Heart left ventricle (tissue), 16 donors: ENCODE results near the gene HIKESHI. TPM values are rescaled to one million over a fixed set of nuclear protein-coding genes. Genes with fewer than 3 reads are reported as not detected.

Experiments
- ATAC-seq, 4 donors: fragments of 200-7000 bp; cut with Tn5 transposase; one replicate each; pipeline ENCODE4 v1.9.1; 2020 to 2022; ENCODE audit warnings: moderate library complexity in 4 of 4, mild to moderate bottlenecking in 3 of 4, moderate number of reproducible peaks in 1 of 4
- DNase-seq, 5 donors: peaks; one replicate each; pipeline ENCODE4 v3.0.0-alpha.2; 2020
- H3K27ac ChIP-seq, 12 donors: fragments of 200-600 bp; sonication (generic) in 4 of 12; one replicate each; pipeline versions ENCODE4 v1.5.0 to v1.8.0; 2016 to 2022; ENCODE audit warnings: mild to moderate bottlenecking in 2 of 12
- H3K27me3 ChIP-seq, 9 donors: fragments of 200-600 bp; sonication (generic) in 2 of 9; one replicate each; pipeline versions ENCODE4 v1.5.1 to v1.8.0; 2016 to 2022; ENCODE audit warnings: mild to moderate bottlenecking in 3 of 9
- H3K36me3 ChIP-seq, 9 donors: fragments of 200-600 bp; sonication (generic) in 2 of 9; one replicate each; pipeline versions ENCODE4 v1.5.0 to v1.8.0; 2018 to 2022; ENCODE audit warnings: mild to moderate bottlenecking in 2 of 9
- H3K4me1 ChIP-seq, 12 donors: fragments of 200-600 bp; sonication (generic) in 4 of 12; one replicate each; pipeline versions ENCODE4 v1.5.0 to v1.8.0; 2016 to 2022; ENCODE audit warnings: mild to moderate bottlenecking in 3 of 12
- H3K4me3 ChIP-seq, 12 donors: fragments of 200-600 bp; sonication (generic) in 4 of 12; one replicate each; pipeline versions ENCODE4 v1.5.0 to v1.8.0; 2017 to 2022; ENCODE audit warnings: mild to moderate bottlenecking in 9 of 12, moderate library complexity in 4 of 12
- H3K9me3 ChIP-seq, 12 donors: fragments of 200-600 bp; sonication (generic) in 4 of 12; one replicate each; pipeline versions ENCODE4 v1.5.0 to v1.8.0; 2016 to 2022; ENCODE audit warnings: mild to moderate bottlenecking in 1 of 12
- CTCF ChIP-seq, 12 donors: fragments of 200-600 bp; sonication (generic) in 4 of 12; IDR thresholded peaks; one replicate each; pipeline versions ENCODE4 v1.5.0 to v1.8.0; 2018 to 2022; ENCODE audit warnings: antibody characterized with exemption in 12 of 12, mild to moderate bottlenecking in 5 of 12
- POLR2A ChIP-seq, 2 donors: fragments of 450-650 bp; IDR thresholded peaks; one replicate each; pipeline ENCODE4 v1.6.1; 2017; ENCODE audit warnings: antibody characterized with exemption in 2 of 2, mild to moderate bottlenecking in 2 of 2, moderate library complexity in 2 of 2
- WGBS, 4 donors: extraction: QIAGEN DNeasy Blood & Tissue Kit in 2 of 4; methylation state at CpG; one replicate each; pipeline versions ENCODE4 v1.1.5 to v1.1.7; 2013 to 2018; 5-methylcytosine and 5-hydroxymethylcytosine counted together
- intact Hi-C, 10 donors: fragments of 100-400 bp; cut with DNase I; formaldehyde crosslinking; loops; one replicate each; pipeline versions ENCODE4 v1.11.1 to v1.14.2; 2022
- polyA plus RNA-seq, 2 donors: library from polyadenylated mRNA; stranded (reverse); fragments of 200-250 nt; gene quantifications; one replicate each; pipeline ENCODE4 v1.2.3, GENCODE V29; 2013
- total RNA-seq, 9 donors: library from RNA; depleted of rRNA in 2 of 9; stranded (reverse); fragments of >200 nt in 2 of 9; fragmentation: NEBNext Ultra II Directional in 3 of 9; extraction: Animal tissue kit (Norgen Biotek cat#: 25700) in 3 of 9; gene quantifications; one replicate each; pipeline versions ENCODE4 v1.1.0 to v1.2.4, GENCODE V29; 2016 to 2023
- donor health status: ischemic (EF 13 %, LVEDD 7.1; RV severe dilation, severe dysfunction).
- donor health status: healthy with polysubstance abuse.
- donor health status: DM: no; HTN: yes; CAD: no.
- donor health status: DM: no; HTN: no; CAD: no.
- donor health status: ischemic (EF 25% LVEDD 6.9; RV normal size, moderate dysfunction).
- donor health status: ischemic (EF 25% LVEDD 5.7; RV mildly dilated, moderate dysfunction).
- donor health status: healthy.
- donor health status: DM: yes; HTN: yes; CAD: no.
- donor health status: ischemic (EF 35%, LVEDD 5.7; RV mildly dilated, moderate dysfunction).
- donor health status: nonischemic (EF 11% LVEDD 7.7; RV severe dilation, severe dysfunction).
- donor health status: DM: yes; HTN: yes; CAD: no.
- donor health status: PGD.
- donor health status: ischemic (EF 29% LVEDD 5.4; RV normal size, mild dysfunction).
- donor health status: nonischemic (EF 23%, LVEDD 6.1; RV moderate dilation, normal function).

Gene HIKESHI
- total and polyA plus RNA-seq, 11 donors: 30.9 to 79.1 (median 47.6) TPM

- no peak for ATAC-seq
- Histone ChIP-seq H3K4me1 (no peaks in the 10 kb centered on the region), H3K4me3 (no peak overlapping the region), H3K27ac (no peak overlapping the region), H3K27me3 (no peaks in the 10 kb centered on the region), H3K9me3 (no peaks in the 10 kb centered on the region), H3K36me3 (peaks cover 0 to 69% (median 42%) of the 10 kb centered on the region in 9 donors)
- no peak for DNase-seq
- intact Hi-C loops: no loop called here
- 91 to 97% (median 95%) methylated on average over 2 of the region's 2 CpGs for WGBS, 4 donors
- TF ChIP-seq POLR2A (IDR thresholded peaks at IDR 0.05) (no peak), CTCF (IDR thresholded peaks at IDR 0.05) (no peak)
These were observed 26.3 kb upstream of the HIKESHI start for GRCh38 chr11:86275493-86276370.

GRCh38 chr11:86277741-86278140 lies 24.3 kb upstream of the HIKESHI start:
- intact Hi-C loops: no loop called here
- 96 to 100% (median 98%) methylated on average over 1 of the region's 1 CpG for WGBS, 4 donors
- H3K36me3 ChIP-seq: peaks cover 0 to 62% (median 42%) of the 10 kb centered on the region in 9 donors
- no peak overlapping the region for H3K4me3 ChIP-seq
- no peak for TF ChIP-seq CTCF (IDR thresholded peaks at IDR 0.05)
- no peaks in the 10 kb centered on the region for H3K9me3 ChIP-seq
- H3K27me3 ChIP-seq: no peaks in the 10 kb centered on the region
- ATAC-seq (no peak), DNase-seq (no peak)
- H3K4me1 ChIP-seq: no peaks in the 10 kb centered on the region
- H3K27ac ChIP-seq: no peak overlapping the region

GRCh38 chr11:86278226-86278625 lies 23.8 kb upstream of the HIKESHI start:
- H3K9me3 ChIP-seq: no peaks in the 10 kb centered on the region
- no peaks in the 10 kb centered on the region for H3K4me1 ChIP-seq
- TF ChIP-seq CTCF (IDR thresholded peaks at IDR 0.05) (no peak), POLR2A (IDR thresholded peaks at IDR 0.05) (no peak)
- no peaks in the 10 kb centered on the region for H3K27me3 ChIP-seq
- peaks cover 0 to 57% (median 42%) of the 10 kb centered on the region in 9 donors for H3K36me3 ChIP-seq
- DNase-seq (no peak), ATAC-seq (no peak)
- WGBS, 4 donors: 97 to 98% (median 98%) methylated on average over 8 of the region's 8 CpGs
- intact Hi-C loops: no loop called here
- no peak overlapping the region for H3K27ac ChIP-seq
- no peak overlapping the region for H3K4me3 ChIP-seq

- DNase-seq (no peak), ATAC-seq (no peak)
- Histone ChIP-seq H3K27me3 (no peaks in the 10 kb centered on the region), H3K27ac (no peak overlapping the region), H3K4me1 (no peaks in the 10 kb centered on the region), H3K9me3 (no peaks in the 10 kb centered on the region), H3K4me3 (no peak overlapping the region), H3K36me3 (peaks cover 0 to 59% (median 46%) of the 10 kb centered on the region in 9 donors)
- TF ChIP-seq CTCF (IDR thresholded peaks at IDR 0.05) (no peak), POLR2A (IDR thresholded peaks at IDR 0.05) (no peak)
- WGBS, 4 donors: 90 to 97% (median 97%) methylated on average over 3 of the region's 3 CpGs
- intact Hi-C loops: loop anchor here in 2 of 10 donors (10.0 kb wide), 2 partner anchors 425 to 575 kb away; partner anchors contain the start of gene CCDC83 (in 1 of the 2)
These were observed 22.3 kb upstream of the HIKESHI start for GRCh38 chr11:86279747-86280146.
